Measurements from ENCODE around the gene ZNF48.

ZNF48 gene

GRCh38 chr16:30401768-30402425 is 6.7 kb downstream of the ZNF48 start:
- FAIRE-seq (no peak), DNase-seq (ENCODE audit: insufficient read length, low spot score) (no peak)

GRCh38 chr16:30406795-30407101 is 11.5 kb downstream of the ZNF48 start:
- FAIRE-seq (no peak), DNase-seq (ENCODE audit: insufficient read length, low spot score) (no peak)

- FAIRE-seq (no peak), DNase-seq (ENCODE audit: insufficient read length, low spot score) (peak; percentile 82)
These were observed 12.0 kb downstream of the ZNF48 start, which contains the start of gene ZNF771 for GRCh38 chr16:30407102-30407803. ZNF771 (plus strand) TSS chr16:30407606; CDS start chr16:30408054, 448 bp downstream.

- DNase-seq (ENCODE audit: insufficient read length, low spot score) (no peak), FAIRE-seq (no peak)
These were observed 12.7 kb downstream of the ZNF48 start for GRCh38 chr16:30407804-30408534.

GRCh38 chr16:30409125-30410060 is 14.2 kb downstream of the ZNF48 start:
- peak; percentile 90 for DNase-seq (ENCODE audit: insufficient read length, low spot score)
- FAIRE-seq = no peak

GRCh38 chr16:30413112-30413806 is 18.0 kb downstream of the ZNF48 start:
- DNase-seq (ENCODE audit: insufficient read length, low spot score) (no peak), FAIRE-seq (no peak)

- FAIRE-seq (no peak), DNase-seq (ENCODE audit: insufficient read length, low spot score) (no peak)
These were observed 18.9 kb downstream of the ZNF48 start for GRCh38 chr16:30414159-30414558.

- no peak for FAIRE-seq
- DNase-seq (ENCODE audit: insufficient read length, low spot score) = no peak
These were observed 20.9 kb downstream of the ZNF48 start for GRCh38 chr16:30416047-30416603.

- DNase-seq (ENCODE audit: insufficient read length, low spot score) (no peak), FAIRE-seq (no peak)
These were observed 21.7 kb downstream of the ZNF48 start for GRCh38 chr16:30416624-30417528.

GRCh38 chr16:30417529-30418349 is 22.5 kb downstream of the ZNF48 start:
- DNase-seq (ENCODE audit: insufficient read length, low spot score) (peak; percentile 56), FAIRE-seq (peak; percentile 97)

GRCh38 chr16:30418350-30419181 is 23.3 kb downstream of the ZNF48 start:
- DNase-seq (ENCODE audit: insufficient read length, low spot score) = no peak
- no peak for FAIRE-seq

GRCh38 chr16:30421010-30421409 is 25.8 kb downstream of the ZNF48 start:
- FAIRE-seq = no peak
- no peak for DNase-seq (ENCODE audit: insufficient read length, low spot score)

- DNase-seq (ENCODE audit: insufficient read length, low spot score) = no peak
- FAIRE-seq = no peak
These were observed 32.8 kb downstream of the ZNF48 start for GRCh38 chr16:30428055-30428454.

GRCh38 chr16:30429418-30429677 is 34.1 kb downstream of the ZNF48 start:
- FAIRE-seq (no peak), DNase-seq (ENCODE audit: insufficient read length, low spot score) (no peak)

- DNase-seq (ENCODE audit: insufficient read length, low spot score) = peak; percentile 98
- FAIRE-seq = no peak
These were observed 34.6 kb downstream of the ZNF48 start, which contains the start of gene DCTPP1 for GRCh38 chr16:30429678-30430427. DCTPP1 (minus strand) TSS chr16:30430030; CDS start chr16:30429980, 50 bp downstream.

- FAIRE-seq = no peak
- DNase-seq (ENCODE audit: insufficient read length, low spot score) = no peak
These were observed 35.3 kb downstream of the ZNF48 start for GRCh38 chr16:30430428-30430970.

Data from HTR-8/SVneo (cell line).